CMK (cell line): ENCODE measurements around the gene IGF1.

Experiments used
- DNase-seq: peaks from one replicate; pipeline ENCODE4 v3.0.0-alpha.2; 2010; ENCODE audit warnings: low read depth

The IGF1 gene

GRCh38 chr12:102496591-102496990 is 16.2 kb upstream of the IGF1 start:
- DNase-seq, result no peak

GRCh38 chr12:102487226-102487625 is 6.9 kb upstream of the IGF1 start:
- no peak for DNase-seq

GRCh38 chr12:102486153-102486552 is 5.8 kb upstream of the IGF1 start:
- DNase-seq, result no peak

GRCh38 chr12:102484428-102484958 is 4.1 kb upstream of the IGF1 start:
- DNase-seq, result peak; percentile 9

- DNase-seq, result no peak
Measured at GRCh38 chr12:102484017-102484416, 3.7 kb upstream of the IGF1 start.

GRCh38 chr12:102483466-102483865 is 3.1 kb upstream of the IGF1 start:
- no peak for DNase-seq

- DNase-seq, result no peak
Measured at GRCh38 chr12:102481705-102482425, 1.5 kb upstream of the IGF1 start.

- DNase-seq, result no peak
Measured at GRCh38 chr12:102479939-102480338, 424 bp downstream of the IGF1 start.

GRCh38 chr12:102479099-102479885 is 1.1 kb downstream of the IGF1 start:
- no peak for DNase-seq

- DNase-seq, result no peak
Measured at GRCh38 chr12:102478405-102479098, 1.8 kb downstream of the IGF1 start.

- DNase-seq, result no peak
Measured at GRCh38 chr12:102475355-102475754, 5.0 kb downstream of the IGF1 start.

- DNase-seq, result no peak
Measured at GRCh38 chr12:102474438-102475064, 5.8 kb downstream of the IGF1 start.

- DNase-seq, result no peak
Measured at GRCh38 chr12:102472496-102472895, 7.9 kb downstream of the IGF1 start.

- DNase-seq, result no peak
Measured at GRCh38 chr12:102471556-102471955, 8.8 kb downstream of the IGF1 start.

- no peak for DNase-seq
Measured at GRCh38 chr12:102470945-102471344, 9.4 kb downstream of the IGF1 start.

- no peak for DNase-seq
Measured at GRCh38 chr12:102468261-102468915, 12.0 kb downstream of the IGF1 start.

- no peak for DNase-seq
Measured at GRCh38 chr12:102465762-102466560, 14.4 kb downstream of the IGF1 start.

GRCh38 chr12:102463659-102464249 is 16.6 kb downstream of the IGF1 start:
- DNase-seq, result no peak

- DNase-seq, result no peak
Measured at GRCh38 chr12:102462795-102463465, 17.4 kb downstream of the IGF1 start.

- no peak for DNase-seq
Measured at GRCh38 chr12:102462386-102462785, 18.0 kb downstream of the IGF1 start.
